Stomach (tissue), 9 donors: Measurements from ENCODE around the gene FSCN2. TPM values are rescaled to one million over a fixed set of nuclear protein-coding genes. Genes with fewer than 3 reads are reported as not detected.

ENCODE experiments used
- DNase-seq, 2 donors: peaks; one replicate each; pipeline versions ENCODE4 v3.0.0 to v3.0.0-alpha.2; 2013 to 2019
- H3K27ac ChIP-seq, 5 donors: fragments of 200-600 bp in 4 of 5; sonication (generic) in 4 of 5; one replicate each; pipeline ENCODE4 v1.5.1; 2013 to 2019; ENCODE audit warnings: mild to moderate bottlenecking in 1 of 5, moderate library complexity in 1 of 5
- H3K27me3 ChIP-seq, 3 donors: fragments of 200-600 bp; sonication (generic); one replicate each; pipeline ENCODE4 v1.5.1; 2017 to 2019; ENCODE audit warnings: mixed run types in 1 of 3
- H3K36me3 ChIP-seq, 4 donors: fragments of 200-600 bp; sonication (generic); 1 replicate in 3 of 4; 2 replicates in 1 of 4; pipeline ENCODE4 v1.5.1; 2016 to 2019
- H3K4me1 ChIP-seq, 4 donors: fragments of 200-600 bp; sonication (generic); one replicate each; pipeline ENCODE4 v1.5.1; 2016 to 2019
- H3K4me3 ChIP-seq, 4 donors: fragments of 200-600 bp; sonication (generic) in 3 of 4; one replicate each; pipeline ENCODE4 v1.5.1; 2016 to 2019; ENCODE audit warnings: mild to moderate bottlenecking in 1 of 4
- H3K9me3 ChIP-seq, 4 donors: fragments of 200-600 bp; sonication (generic); one replicate each; pipeline ENCODE4 v1.5.1; 2016 to 2019
- CTCF ChIP-seq, 7 experiments: fragments of 450-650 bp in 4 of 7; fragments of 200-600 bp in 3 of 7; sonication (generic) in 3 of 7; IDR thresholded peaks; one replicate each; pipeline ENCODE4 v1.5.1; 2016 to 2019; ENCODE audit warnings: antibody characterized with exemption in 7 of 7, control low read depth in 2 of 7, mild to moderate bottlenecking in 1 of 7
- EP300 ChIP-seq: sonication (generic); formaldehyde crosslinking; IDR thresholded peaks from one replicate; pipeline ENCODE4 v1.6.1; 2017; ENCODE audit warnings: antibody characterized with exemption
- POLR2A ChIP-seq, 4 donors: fragments of 450-650 bp; IDR thresholded peaks; one replicate each; pipeline ENCODE4 v1.6.1; 2016; ENCODE audit warnings: antibody characterized with exemption in 4 of 4, control low read depth in 2 of 4, mild to moderate bottlenecking in 1 of 4, moderate library complexity in 1 of 4
- POLR2AphosphoS5 ChIP-seq, 3 donors: sonication (generic); formaldehyde crosslinking; IDR thresholded peaks; one replicate each; pipeline ENCODE4 v1.6.1; 2016; ENCODE audit warnings: antibody characterized with exemption in 3 of 3
- WGBS, 5 donors: extraction: QIAGEN DNeasy Blood & Tissue Kit in 3 of 5; methylation state at CpG; one replicate each; pipeline versions ENCODE4 v1.1.5 to v1.1.7; 2013 to 2018; 5-methylcytosine and 5-hydroxymethylcytosine counted together
- intact Hi-C: fragments of 100-400 bp; cut with DNase I; formaldehyde crosslinking; loops from one replicate; pipeline ENCODE4 v1.15.1; 2023; ENCODE audit warnings: low total_unique reads
- polyA plus RNA-seq, 3 donors: library from polyadenylated mRNA; stranded (reverse); fragments of 200-250 nt; gene quantifications; one replicate each; pipeline ENCODE4 v1.2.3, GENCODE V29; 2013
- total RNA-seq, 5 donors: library from RNA; depleted of rRNA; stranded (reverse); fragments of >200 nt; gene quantifications; one replicate each; pipeline versions ENCODE4 v1.1.0 to v1.2.3, GENCODE V29; 2014 to 2016
- donor health status: healthy with polysubstance abuse.
- donor health status: Bipolar disorder and iron deficiency.
- donor health status: healthy.

FSCN2 gene
- total and polyA plus RNA-seq, 8 donors, result 0.90 to 21.7 (median 2.8) TPM; not detected in 1

GRCh38 chr17:81574643-81574956 lies 46.4 kb downstream of the FSCN2 start:
- H3K4me3 ChIP-seq, result no peak overlapping the region
- no peak overlapping the region for H3K27ac ChIP-seq
- H3K27me3 ChIP-seq, result no peaks in the 10 kb centered on the region
- H3K4me1 ChIP-seq, result peaks cover 25 to 35% (median 31%) of the 10 kb centered on the region in 4 donors
- H3K36me3 ChIP-seq, result peaks cover 38 to 82% (median 79%) of the 10 kb centered on the region in 4 donors
- TF ChIP-seq POLR2A (IDR thresholded peaks at IDR 0.05), result no peak
- no peak for TF ChIP-seq EP300
- no peak for DNase-seq
- intact Hi-C loops, result no loop called here
- 77 to 87% (median 82%) methylated on average over 8 of the region's 8 CpGs for WGBS, 5 donors
- no peaks in the 10 kb centered on the region for H3K9me3 ChIP-seq

- no peaks in the 10 kb centered on the region for H3K27me3 ChIP-seq
- H3K9me3 ChIP-seq, result no peaks in the 10 kb centered on the region
- intact Hi-C loops, result no loop called here
- H3K4me3 ChIP-seq, result no peak overlapping the region
- no peak for DNase-seq
- H3K36me3 ChIP-seq, result peaks cover 26 to 82% (median 78%) of the 10 kb centered on the region in 4 donors
- 37 to 64% (median 49%) methylated on average over 3 of the region's 3 CpGs for WGBS, 5 donors
- H3K27ac ChIP-seq, result peak overlapping the region in 1 of 5 donors; percentile 81
- TF ChIP-seq POLR2AphosphoS5 (IDR thresholded peaks at IDR 0.05), result no peak
- TF ChIP-seq CTCF (IDR thresholded peaks at IDR 0.05), result no peak
- TF ChIP-seq EP300, result no peak
- no peak for TF ChIP-seq POLR2A (IDR thresholded peaks at IDR 0.05)
- H3K4me1 ChIP-seq, result peaks cover 25 to 35% (median 31%) of the 10 kb centered on the region in 4 donors
Observed at GRCh38 chr17:81575836-81576235, 47.7 kb downstream of the FSCN2 start.

- Histone ChIP-seq H3K36me3 (peaks cover 19 to 80% (median 76%) of the 10 kb centered on the region in 4 donors), H3K27me3 (no peaks in the 10 kb centered on the region), H3K4me1 (peaks cover 25 to 35% (median 31%) of the 10 kb centered on the region in 4 donors), H3K9me3 (no peaks in the 10 kb centered on the region), H3K27ac (peak overlapping the region; percentile 24 to 81 (median 55)), H3K4me3 (peak overlapping the region in 1 of 4 donors; percentile 8)
- WGBS, 5 donors, result 38 to 54% (median 45%) methylated on average over 16 to 17 of the region's 17 CpGs
- DNase-seq, result peak in 1 of 2 donors; percentile 34
- TF ChIP-seq POLR2AphosphoS5 (IDR thresholded peaks at IDR 0.05) (peak in 1 of 3 donors; percentile 12), EP300 (no peak)
- intact Hi-C loops, result no loop called here
Observed at GRCh38 chr17:81576621-81577277, 48.6 kb downstream of the FSCN2 start.

- H3K9me3 ChIP-seq, result no peaks in the 10 kb centered on the region
- TF ChIP-seq EP300 (no peak), POLR2AphosphoS5 (IDR thresholded peaks at IDR 0.05) (no peak), CTCF (IDR thresholded peaks at IDR 0.05) (no peak), POLR2A (IDR thresholded peaks at IDR 0.05) (no peak)
- H3K27ac ChIP-seq, result peak overlapping the region; percentile 24 to 81 (median 55)
- H3K36me3 ChIP-seq, result peaks cover 24 to 80% (median 76%) of the 10 kb centered on the region in 4 donors
- H3K4me3 ChIP-seq, result peak overlapping the region in 1 of 4 donors; percentile 8
- intact Hi-C loops, result no loop called here
- peaks cover 25 to 35% (median 31%) of the 10 kb centered on the region in 4 donors for H3K4me1 ChIP-seq
- WGBS, 5 donors, result 68 to 81% (median 78%) methylated on average over 11 of the region's 11 CpGs
- DNase-seq, result no peak
- H3K27me3 ChIP-seq, result no peaks in the 10 kb centered on the region
Observed at GRCh38 chr17:81577278-81578000, 49.3 kb downstream of the FSCN2 start.

- 91 to 96% (median 92%) methylated on average over 10 of the region's 10 CpGs for WGBS, 5 donors
- no peak for TF ChIP-seq CTCF (IDR thresholded peaks at IDR 0.05)
- no peak for TF ChIP-seq POLR2A (IDR thresholded peaks at IDR 0.05)
- no peak for TF ChIP-seq POLR2AphosphoS5 (IDR thresholded peaks at IDR 0.05)
- TF ChIP-seq EP300, result no peak
- Histone ChIP-seq H3K27ac (peak overlapping the region in 3 of 5 donors; percentile 24 to 81 (median 70)), H3K27me3 (no peaks in the 10 kb centered on the region), H3K9me3 (no peaks in the 10 kb centered on the region), H3K4me1 (peaks cover 25 to 35% (median 31%) of the 10 kb centered on the region in 4 donors), H3K4me3 (no peak overlapping the region), H3K36me3 (peaks cover 30 to 81% (median 78%) of the 10 kb centered on the region in 4 donors)
- no peak for DNase-seq
- intact Hi-C loops, result no loop called here
Observed at GRCh38 chr17:81578038-81578441, 49.9 kb downstream of the FSCN2 start.
